HG02973 (cell line): ENCODE results near the gene DGKD.

Source experiments
- ATAC-seq: cut with Tn5 transposase; IDR thresholded peaks from one replicate; pipeline ENCODE4 v1.9.1; 2021; ENCODE audit warnings: moderate library complexity; ENCODE audit not compliant: unreplicated experiment

DGKD gene

DNA sequence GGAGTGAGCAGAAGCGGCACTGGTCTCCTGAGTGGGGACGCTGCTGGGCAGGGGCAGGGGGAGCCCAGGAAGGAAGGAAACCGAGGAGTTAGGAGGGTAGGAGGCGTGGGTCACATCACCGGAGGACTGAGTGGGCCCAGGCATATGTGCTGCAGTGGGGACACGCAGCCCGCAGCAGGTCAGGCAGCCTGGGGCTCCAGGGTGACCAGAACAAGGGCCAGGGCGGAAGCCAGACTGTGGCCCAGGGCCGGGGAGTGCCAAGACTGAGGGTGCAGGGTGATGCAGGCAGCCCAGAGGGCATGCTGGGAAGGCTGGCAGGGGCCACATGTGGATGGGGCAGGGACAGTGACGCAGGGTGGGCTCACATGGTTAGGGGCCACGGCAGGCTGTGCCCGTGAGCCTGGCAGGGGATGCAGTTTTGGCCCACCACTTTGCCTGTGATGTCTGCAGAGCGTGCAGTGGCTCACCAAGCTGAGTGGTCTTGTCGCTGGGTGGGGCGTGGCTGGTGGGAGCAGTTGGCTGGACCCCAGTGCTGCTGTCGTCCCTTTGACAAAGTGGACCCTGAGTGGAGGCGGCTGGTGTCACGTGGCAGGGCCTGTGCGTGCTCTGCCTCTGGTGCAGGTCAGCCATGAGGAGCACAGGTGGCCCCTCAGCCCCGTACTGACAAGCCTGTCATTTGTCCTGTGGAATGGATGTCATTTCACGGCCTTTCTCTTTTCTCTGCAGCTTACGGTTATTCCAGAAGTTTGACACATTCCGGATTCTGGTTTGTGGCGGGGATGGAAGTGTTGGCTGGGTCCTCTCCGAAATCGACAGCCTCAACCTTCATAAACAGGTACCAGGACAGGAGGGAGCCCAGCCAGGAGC is 87.1 kb downstream of the DGKD start:
- no peak for ATAC-seq

- no peak for ATAC-seq
Measured at GRCh38 chr2:233442028-233442310, 87.7 kb downstream of the DGKD start.

DNA sequence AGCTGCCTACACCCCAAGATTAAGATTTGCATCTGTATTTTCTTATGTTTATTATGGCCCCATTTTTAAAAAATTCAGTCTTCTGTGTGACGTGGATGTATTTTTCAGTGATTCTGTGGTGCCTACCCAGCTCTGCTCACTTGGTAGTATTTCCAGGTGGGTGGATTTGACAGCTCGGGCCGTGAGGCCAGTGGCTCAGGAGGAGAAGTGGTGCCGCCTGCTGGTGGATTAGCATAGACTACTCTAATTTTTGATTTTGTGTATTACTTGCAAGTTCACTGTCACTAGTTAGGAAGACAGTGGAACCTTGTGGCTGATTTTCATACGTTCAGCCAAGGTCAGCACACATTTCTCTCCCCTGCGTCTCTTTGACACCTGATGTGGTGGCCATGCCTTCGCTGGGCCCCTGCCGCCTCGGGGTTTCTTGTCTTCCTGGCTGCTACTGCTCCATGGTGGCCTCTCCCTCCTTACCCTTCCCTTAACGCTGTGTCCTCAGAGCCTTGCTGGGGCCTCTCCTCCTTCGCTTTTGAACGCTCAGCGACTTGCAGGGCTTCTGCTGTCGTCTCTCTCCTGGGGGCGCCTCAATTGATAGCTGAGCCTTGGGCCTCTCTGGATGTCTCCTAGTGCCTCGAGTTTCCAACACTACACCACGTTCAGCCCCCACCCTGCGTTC is 89.4 kb downstream of the DGKD start:
- no peak for ATAC-seq

GRCh38 chr2:233444501-233444900 is 90.2 kb downstream of the DGKD start:
- no peak for ATAC-seq

DNA sequence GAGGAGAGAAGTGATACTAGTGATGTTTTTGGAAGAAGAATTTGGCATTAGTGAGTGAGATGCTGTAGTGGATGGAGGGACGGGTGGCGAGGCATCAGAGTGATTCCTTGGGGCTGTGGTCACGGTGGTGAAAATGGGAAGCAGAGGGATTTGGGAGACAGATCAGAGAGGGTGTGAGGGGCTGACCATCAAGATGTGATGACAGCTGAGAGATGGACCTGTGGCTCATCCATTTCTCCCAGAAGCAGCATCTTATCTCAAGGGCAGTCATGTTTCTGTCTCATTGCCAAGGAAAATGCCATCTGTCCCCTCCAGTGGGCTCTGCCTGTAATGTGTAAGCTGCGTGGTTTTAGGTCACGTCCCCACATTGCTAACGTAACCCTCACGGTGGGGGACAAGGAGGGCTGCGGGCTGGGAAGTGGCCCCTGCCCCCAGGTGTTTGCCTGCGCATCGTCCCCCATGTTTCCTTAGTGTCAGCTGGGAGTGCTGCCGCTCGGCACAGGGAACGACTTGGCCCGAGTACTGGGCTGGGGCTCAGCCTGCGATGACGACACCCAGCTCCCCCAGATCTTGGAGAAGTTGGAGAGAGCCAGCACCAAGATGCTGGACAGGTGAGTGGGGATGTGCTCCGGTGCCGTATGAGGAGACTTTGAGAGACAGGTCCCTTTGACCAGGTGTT is 91.0 kb downstream of the DGKD start:
- ATAC-seq: no peak

DNA sequence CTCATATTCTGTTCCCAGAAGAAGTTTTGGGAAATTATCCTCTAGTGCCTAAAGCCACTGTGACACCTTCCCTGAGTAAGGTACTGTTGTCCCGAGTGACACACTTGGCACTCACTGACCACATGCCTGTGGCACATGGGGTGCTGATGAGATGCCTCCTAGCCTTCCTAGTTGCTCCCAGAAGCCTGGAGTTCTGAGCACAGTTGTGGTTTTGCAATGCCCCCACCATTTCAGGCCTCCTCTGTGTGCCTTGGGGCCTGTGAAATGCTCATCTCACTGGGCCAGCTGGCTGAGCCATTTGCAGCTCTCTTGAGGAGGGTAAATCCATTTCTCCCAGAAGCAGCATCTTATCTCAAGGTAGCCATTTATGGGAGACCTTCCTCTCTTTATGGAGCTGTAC is 91.8 kb downstream of the DGKD start:
- no peak for ATAC-seq

GRCh38 chr2:233446606-233447305 is 92.5 kb downstream of the DGKD start:
- ATAC-seq: no peak

- no peak for ATAC-seq
Measured at GRCh38 chr2:233447506-233448219, 93.4 kb downstream of the DGKD start.

DNA sequence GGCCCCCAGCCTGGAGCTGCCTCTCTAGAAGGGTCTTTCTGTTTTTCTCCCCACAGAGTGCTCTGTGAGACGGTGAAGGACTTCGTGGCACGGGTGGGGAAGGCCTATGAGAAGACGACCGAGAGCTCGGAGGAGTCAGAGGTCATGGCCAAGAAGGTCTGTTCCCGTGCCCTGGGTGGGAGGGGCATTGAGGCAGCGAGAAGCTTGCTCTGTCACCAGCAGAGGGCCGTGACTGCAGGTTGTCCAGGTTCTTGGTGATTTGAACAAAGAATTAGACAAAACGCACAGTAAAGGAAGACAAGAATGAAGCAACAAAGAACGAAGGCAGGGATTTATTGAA is 93.9 kb downstream of the DGKD start:
- ATAC-seq: no peak

DNA sequence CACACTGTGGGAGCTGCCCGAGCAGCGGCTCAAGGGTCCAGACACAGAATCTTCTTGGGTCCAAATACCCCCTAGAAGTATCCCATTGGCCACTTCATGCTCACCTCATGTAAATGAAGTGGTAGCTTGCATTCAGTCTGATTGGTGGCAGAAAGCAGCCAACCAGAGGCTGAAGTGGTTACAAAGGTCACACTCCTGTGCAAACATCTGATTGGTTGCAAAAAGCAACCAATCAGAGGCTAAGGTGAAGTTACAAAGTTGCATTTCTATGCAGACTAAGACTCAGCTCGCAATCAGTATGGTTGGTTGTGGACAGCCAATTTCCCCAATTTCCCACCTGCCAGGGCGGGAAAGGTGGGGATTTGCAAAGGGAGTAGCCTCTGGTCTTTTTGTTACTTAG is 94.3 kb downstream of the DGKD start:
- no peak for ATAC-seq

GRCh38 chr2:233449081-233449901 is 95.0 kb downstream of the DGKD start:
- ATAC-seq: no peak

- no peak for ATAC-seq
Measured at GRCh38 chr2:233449921-233450863, 95.9 kb downstream of the DGKD start.

- ATAC-seq: no peak
Measured at GRCh38 chr2:233450864-233451575, 96.7 kb downstream of the DGKD start.

GRCh38 chr2:233451950-233452349 is 97.7 kb downstream of the DGKD start:
- no peak for ATAC-seq

DNA sequence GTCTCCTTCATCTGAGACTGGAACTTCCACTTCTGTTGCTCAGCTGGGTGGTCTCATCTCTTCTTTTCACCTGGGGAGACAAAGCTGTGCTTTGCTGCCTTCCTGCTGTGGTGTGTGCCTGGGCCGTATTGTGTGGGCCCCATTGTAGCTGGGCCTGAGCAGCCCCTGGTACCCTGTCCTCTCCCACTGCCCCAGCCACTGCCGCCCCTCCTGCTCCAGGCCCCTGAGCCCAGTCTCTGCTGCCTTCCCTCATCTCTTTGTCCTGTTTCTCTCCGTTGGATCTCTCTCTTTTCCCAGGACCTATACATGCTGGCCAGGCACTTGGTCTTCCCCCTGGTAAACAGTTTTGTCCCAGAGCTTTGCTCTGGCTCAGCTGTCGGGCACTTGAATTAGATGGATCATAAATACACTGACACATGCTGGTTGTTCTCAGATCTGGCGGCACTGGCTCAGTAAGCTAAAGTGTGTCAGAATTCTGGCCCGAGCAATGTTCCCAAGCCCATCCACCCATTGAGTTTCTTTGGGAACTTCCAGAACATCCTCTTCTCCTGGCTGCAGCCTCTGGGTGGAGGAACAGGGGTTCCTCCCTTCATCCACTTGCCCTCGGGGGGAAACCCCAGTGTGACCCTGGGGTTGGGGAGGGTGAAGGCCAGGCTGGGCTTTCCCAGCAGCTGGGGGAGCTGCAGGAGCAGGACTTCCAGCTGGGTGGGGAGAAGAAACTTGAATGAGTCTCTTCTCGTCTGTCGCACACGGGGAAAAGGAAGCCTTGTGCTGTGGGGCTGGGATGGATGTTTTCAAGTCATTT is 99.0 kb downstream of the DGKD start:
- ATAC-seq: no peak

GRCh38 chr2:233453916-233454315 is 99.6 kb downstream of the DGKD start:
- ATAC-seq: no peak

DNA sequence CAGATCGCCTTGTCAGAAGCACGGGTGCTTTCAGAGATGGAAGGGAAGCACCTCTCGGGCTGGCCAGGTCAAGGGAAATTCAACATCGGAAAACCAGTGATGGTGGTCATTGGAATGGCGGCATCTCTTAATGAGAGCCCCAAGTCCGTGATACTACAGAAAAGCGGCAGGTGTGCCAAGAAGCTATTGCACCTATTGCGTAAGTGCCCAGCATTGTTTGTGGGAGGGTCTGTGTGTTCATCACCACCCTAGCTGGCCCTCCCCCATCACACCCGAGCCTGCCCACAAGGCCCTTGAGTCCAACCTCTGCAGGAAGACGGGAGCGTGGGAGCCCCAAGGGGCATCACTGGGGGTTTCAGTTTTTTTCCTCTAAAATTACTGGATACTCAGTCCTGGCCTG is 100.7 kb downstream of the DGKD start:
- no peak for ATAC-seq

- ATAC-seq: no peak
Measured at GRCh38 chr2:233455491-233455890, 101.2 kb downstream of the DGKD start.
